Lung (tissue), 12 donors: Measurements from ENCODE around the gene SLC33A1. TPM values are rescaled to one million over a fixed set of nuclear protein-coding genes. Genes with fewer than 3 reads are reported as not detected.

ENCODE experiments used
- ATAC-seq: fragments of 200-7000 bp; cut with Tn5 transposase; one replicate; pipeline ENCODE4 v1.9.1; 2020; ENCODE audit warnings: moderate number of reproducible peaks; ENCODE audit not compliant: insufficient read depth, low FRiP score
- DNase-seq, 3 donors: peaks; one replicate each; pipeline ENCODE4 v3.0.0-alpha.2; 2013 to 2017
- H3K27ac ChIP-seq, 2 donors: one replicate each; pipeline ENCODE4 v1.5.1; 2013; ENCODE audit warnings: mild to moderate bottlenecking in 2 of 2, moderate library complexity in 2 of 2, control low read depth in 1 of 2, inconsistent platforms in 1 of 2, low read depth in 1 of 2, low read length in 1 of 2
- H3K27me3 ChIP-seq, 3 donors: one replicate each; pipeline ENCODE4 v1.5.1; 2013; ENCODE audit warnings: low read length in 2 of 3; ENCODE audit not compliant: control insufficient read depth in 3 of 3, insufficient read depth in 3 of 3
- H3K36me3 ChIP-seq, 4 donors: one replicate each; pipeline ENCODE4 v1.5.1; 2013; ENCODE audit warnings: low read length in 4 of 4, mild to moderate bottlenecking in 1 of 4, moderate library complexity in 1 of 4; ENCODE audit not compliant: control insufficient read depth in 4 of 4, insufficient read depth in 4 of 4
- H3K4me1 ChIP-seq, 5 donors: one replicate each; pipeline ENCODE4 v1.5.1; 2013; ENCODE audit warnings: low read length in 5 of 5, mild to moderate bottlenecking in 2 of 5, moderate library complexity in 1 of 5; ENCODE audit not compliant: control insufficient read depth in 5 of 5, insufficient read depth in 5 of 5
- H3K4me3 ChIP-seq: one replicate; pipeline ENCODE4 v1.5.1; 2013; ENCODE audit warnings: mild to moderate bottlenecking, control low read depth, moderate library complexity
- H3K9ac ChIP-seq, 2 donors: one replicate each; pipeline ENCODE4 v1.5.1; 2013; ENCODE audit warnings: low read length in 2 of 2, control low read depth in 1 of 2; ENCODE audit not compliant: insufficient read depth in 1 of 2
- H3K9me3 ChIP-seq, 4 donors: one replicate each; pipeline ENCODE4 v1.5.1; 2013; ENCODE audit warnings: low read length in 3 of 4, mild to moderate bottlenecking in 1 of 4, moderate library complexity in 1 of 4; ENCODE audit not compliant: control insufficient read depth in 4 of 4, insufficient read depth in 3 of 4
- CTCF ChIP-seq: IDR thresholded peaks from 2 replicates; pipeline ENCODE4 v1.5.1; 2012; ENCODE audit warnings: mild to moderate bottlenecking; ENCODE audit errors: control extremely low read depth, extremely low read depth
- WGBS, 2 donors: extraction: QIAGEN DNeasy Blood & Tissue Kit; methylation state at CpG; one replicate each; pipeline ENCODE4 v1.1.7; 2013; 5-methylcytosine and 5-hydroxymethylcytosine counted together
- polyA plus RNA-seq, 2 donors: library from polyadenylated mRNA; stranded (reverse); fragments of 200-250 nt; gene quantifications; one replicate each; pipeline ENCODE4 v1.2.1, GENCODE V29; 2013
- total RNA-seq, 2 donors: library from RNA; depleted of rRNA in 1 of 2; stranded (reverse); fragments of >200 nt in 1 of 2; gene quantifications; one replicate each; pipeline ENCODE4 v1.2.1, GENCODE V29; 2014 to 2021
- donor health status: control.
- donor health status: control.
- donor health status: Bipolar disorder and iron deficiency.
- donor health status: healthy.
- donor health status: DM: yes; HTN: yes; CAD: no.

The SLC33A1 gene
- total and polyA plus RNA-seq, 4 donors, result 12.0 to 40.2 (median 29.5) TPM

- no peak for DNase-seq
- no peak for TF ChIP-seq CTCF
- no peak for ATAC-seq
- H3K9ac ChIP-seq, result no peak overlapping the region
- H3K9me3 ChIP-seq, result peaks cover 0 to 4% (median 0%) of the 10 kb centered on the region in 4 donors
- 66 to 77% methylated on average over 4 of the region's 4 CpGs for WGBS, 2 donors
- H3K4me1 ChIP-seq, result no peaks in the 10 kb centered on the region
- peaks cover 0 to 7% (median 6%) of the 10 kb centered on the region in 4 donors for H3K36me3 ChIP-seq
- no peaks in the 10 kb centered on the region for H3K27me3 ChIP-seq
- no peak overlapping the region for H3K27ac ChIP-seq
- H3K4me3 ChIP-seq, result no peak overlapping the region
Observed at GRCh38 chr3:155790272-155790925, 63.8 kb downstream of the SLC33A1 start.

GRCh38 chr3:155785662-155786295, 68.4 kb downstream of the SLC33A1 start:
- peaks cover 0 to 3% (median 3%) of the 10 kb centered on the region in 4 donors for H3K9me3 ChIP-seq
- H3K4me3 ChIP-seq, result no peak overlapping the region
- H3K9ac ChIP-seq, result no peak overlapping the region
- ATAC-seq, result no peak
- H3K36me3 ChIP-seq, result peaks cover 0 to 3% (median under 1%) of the 10 kb centered on the region in 4 donors
- no peak overlapping the region for H3K27ac ChIP-seq
- no peak for TF ChIP-seq CTCF
- DNase-seq, result no peak
- H3K4me1 ChIP-seq, result no peaks in the 10 kb centered on the region
- no peaks in the 10 kb centered on the region for H3K27me3 ChIP-seq

GRCh38 chr3:155782390-155782953, 71.8 kb downstream of the SLC33A1 start:
- Histone ChIP-seq H3K27ac (no peak overlapping the region), H3K27me3 (no peaks in the 10 kb centered on the region), H3K4me1 (no peaks in the 10 kb centered on the region), H3K36me3 (peaks cover 0 to 4% (median 1%) of the 10 kb centered on the region in 4 donors), H3K9me3 (peaks cover 0 to 3% (median 3%) of the 10 kb centered on the region in 4 donors), H3K4me3 (no peak overlapping the region), H3K9ac (no peak overlapping the region)
- 93 to 95% methylated on average over 1 of the region's 1 CpG for WGBS, 2 donors
- no peak for TF ChIP-seq CTCF
- ATAC-seq (no peak), DNase-seq (no peak)
